Stimulated activated CD8-positive, alpha-beta memory T cell treated with anti-CD3 and anti-CD28 coated beads, Interleukin-15, amount 100 ng/mL, for 48 hours (primary cell): ENCODE results near the gene ARFGEF3.
"Not testable (repeated sequence)": the region's sequence is repeated elsewhere in the genome, so short reads cannot be mapped to it uniquely, and the experiment has no call there.

Experiments
- DNase-seq, 2 donors: peaks; one replicate each; pipeline ENCODE4 v3.0.0-alpha.2; 2020; ENCODE audit warnings: low read depth in 2 of 2

ARFGEF3 gene

DNA sequence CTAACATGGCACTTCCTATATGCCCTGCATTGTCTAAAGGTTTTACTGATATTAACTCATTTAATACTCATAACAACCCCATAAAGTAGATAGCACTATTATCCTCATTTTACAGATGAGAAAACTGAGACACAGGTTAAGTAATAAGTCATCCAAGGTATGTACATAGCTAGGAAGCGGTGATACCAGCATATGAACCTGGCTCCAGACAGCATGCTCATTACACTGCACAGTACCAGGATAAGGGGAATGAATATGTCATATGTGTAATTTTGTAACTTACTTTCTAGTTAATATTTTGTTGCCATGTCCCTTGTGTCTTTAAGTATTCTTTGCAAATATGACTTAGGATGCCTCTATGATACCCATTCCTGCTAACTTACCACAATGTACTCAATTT is 109.7 kb downstream of the ARFGEF3 start:
- DNase-seq, result no peak

DNA sequence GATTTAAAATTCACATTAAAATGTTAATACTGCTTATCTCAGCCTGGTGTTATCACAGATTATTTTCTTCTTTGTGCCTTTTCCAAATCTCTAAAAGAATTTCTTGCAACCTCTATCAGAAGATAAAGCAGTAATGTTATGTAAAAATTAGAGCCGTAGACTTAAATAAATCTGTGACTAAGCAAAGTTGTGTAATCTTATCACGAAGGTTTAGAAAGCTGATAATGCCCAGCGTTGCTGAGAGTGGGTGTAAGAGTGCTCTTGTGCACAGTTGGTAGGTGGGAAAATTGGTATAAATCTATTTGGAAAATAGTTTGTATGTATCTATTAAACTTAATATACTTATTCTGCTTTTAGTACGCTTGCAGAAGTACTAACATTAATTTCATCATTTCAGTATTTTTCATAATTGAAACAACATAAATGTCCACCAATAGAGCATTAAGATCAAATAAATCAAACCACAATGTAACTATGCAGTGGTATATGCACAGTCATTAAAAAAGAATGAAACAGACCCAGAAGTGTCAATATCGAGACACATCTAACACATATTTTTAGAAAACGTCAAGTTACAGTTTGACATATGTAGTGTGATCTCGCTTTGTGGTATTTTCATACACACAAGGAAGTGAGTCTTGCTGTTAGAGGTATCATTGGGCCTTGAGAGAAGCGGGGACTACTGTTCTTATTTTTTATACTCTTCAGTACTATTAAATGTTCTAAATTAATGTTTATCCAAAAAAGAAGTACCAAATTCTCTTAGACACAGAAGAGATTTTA is 111.0 kb downstream of the ARFGEF3 start:
- no peak for DNase-seq

DNA sequence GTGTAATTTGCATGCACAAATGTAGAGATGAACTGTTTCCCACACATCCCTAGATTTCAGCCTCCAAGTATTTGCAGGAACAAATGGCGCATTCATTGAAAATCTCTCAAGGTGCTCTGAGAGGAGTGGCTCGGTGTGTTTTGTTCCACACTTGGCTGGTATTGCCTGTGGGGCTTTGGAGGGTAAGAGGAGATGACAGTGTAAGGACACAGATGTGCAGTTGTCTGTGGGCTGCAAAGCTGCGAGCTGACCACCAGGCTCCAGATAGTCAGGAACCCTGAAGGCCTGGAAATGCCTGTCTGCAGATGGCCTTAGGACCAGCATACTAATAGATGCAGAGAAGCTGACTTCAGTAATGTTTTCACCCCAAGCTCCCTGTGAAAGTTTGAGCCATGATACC is 114.2 kb downstream of the ARFGEF3 start:
- DNase-seq, result no peak

DNA sequence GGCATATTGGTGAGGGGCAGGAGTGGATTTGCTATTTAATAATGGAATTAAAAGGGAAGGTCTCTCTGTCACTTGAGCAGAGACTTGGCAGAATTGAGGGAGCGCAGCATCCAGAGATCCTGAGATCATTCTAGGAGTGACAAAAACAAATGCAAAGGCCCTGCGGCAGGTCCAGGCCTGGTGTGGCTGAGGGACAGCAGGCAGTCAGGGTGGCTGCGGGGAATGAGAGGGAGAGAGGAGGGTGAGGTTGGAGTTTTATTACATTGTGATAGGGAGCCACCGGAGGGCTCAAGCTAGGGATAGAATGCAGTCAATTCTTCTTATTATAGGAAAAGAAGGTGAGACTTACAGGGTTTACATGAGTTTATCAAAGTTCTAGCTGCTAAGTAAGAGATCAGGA is 116.1 kb downstream of the ARFGEF3 start:
- DNase-seq, result no peak

DNA sequence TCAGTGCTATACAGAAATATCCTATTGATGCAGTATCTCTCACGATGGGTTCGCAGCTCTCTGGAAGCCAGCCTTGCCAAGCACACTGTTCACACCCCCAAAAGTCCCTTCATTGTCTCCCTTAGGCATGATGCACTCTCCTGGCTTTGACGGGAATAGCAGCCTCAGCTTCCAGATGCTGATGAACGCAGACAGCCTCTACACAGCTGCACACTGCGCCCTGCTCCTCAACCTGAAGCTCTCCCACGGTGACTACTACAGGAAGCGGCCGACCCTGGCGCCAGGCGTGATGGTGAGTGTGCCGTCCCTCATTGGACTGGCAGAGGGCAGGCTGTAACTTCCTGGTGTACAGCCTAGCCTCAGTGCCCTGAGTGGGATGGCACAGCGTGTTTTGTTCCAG is 116.6 kb downstream of the ARFGEF3 start:
- no peak for DNase-seq

DNA sequence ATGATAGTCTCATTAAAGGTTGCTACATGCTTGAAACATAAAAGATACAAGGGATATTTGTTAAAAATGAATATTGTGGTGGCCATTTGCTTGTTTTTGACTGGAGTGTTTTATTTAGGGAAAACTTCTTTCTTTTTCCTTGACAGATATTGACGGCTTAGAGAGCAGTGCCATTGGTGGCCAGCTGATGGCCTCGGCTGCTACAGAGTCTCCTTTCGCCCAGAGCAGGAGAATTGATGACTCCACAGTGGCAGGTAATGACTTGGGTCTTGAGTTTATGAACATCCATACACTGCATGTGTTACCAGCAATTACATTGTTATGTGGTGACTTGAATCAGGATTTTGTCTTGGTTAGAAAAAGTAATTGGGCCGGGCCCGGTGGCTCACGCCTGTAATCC is 124.1 kb downstream of the ARFGEF3 start:
- DNase-seq, result no peak

DNA sequence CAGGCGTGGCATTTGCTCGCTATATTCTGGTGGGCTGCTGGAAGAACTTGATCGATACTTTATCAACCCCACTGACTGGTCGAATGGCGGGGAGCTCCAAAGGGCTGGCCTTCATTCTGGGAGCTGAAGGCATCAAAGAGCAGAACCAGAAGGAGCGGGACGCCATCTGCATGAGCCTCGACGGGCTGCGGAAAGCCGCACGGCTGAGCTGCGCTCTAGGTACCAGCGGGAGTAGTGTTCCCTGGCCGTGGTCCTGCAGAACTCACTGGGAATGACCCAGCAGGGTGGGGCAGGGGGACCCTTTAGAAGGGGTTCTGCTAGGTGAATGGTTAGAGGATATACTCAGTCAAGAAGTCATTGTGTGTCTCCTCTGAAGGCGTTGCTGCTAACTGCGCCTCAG is 125.0 kb downstream of the ARFGEF3 start:
- DNase-seq, result no peak

DNA sequence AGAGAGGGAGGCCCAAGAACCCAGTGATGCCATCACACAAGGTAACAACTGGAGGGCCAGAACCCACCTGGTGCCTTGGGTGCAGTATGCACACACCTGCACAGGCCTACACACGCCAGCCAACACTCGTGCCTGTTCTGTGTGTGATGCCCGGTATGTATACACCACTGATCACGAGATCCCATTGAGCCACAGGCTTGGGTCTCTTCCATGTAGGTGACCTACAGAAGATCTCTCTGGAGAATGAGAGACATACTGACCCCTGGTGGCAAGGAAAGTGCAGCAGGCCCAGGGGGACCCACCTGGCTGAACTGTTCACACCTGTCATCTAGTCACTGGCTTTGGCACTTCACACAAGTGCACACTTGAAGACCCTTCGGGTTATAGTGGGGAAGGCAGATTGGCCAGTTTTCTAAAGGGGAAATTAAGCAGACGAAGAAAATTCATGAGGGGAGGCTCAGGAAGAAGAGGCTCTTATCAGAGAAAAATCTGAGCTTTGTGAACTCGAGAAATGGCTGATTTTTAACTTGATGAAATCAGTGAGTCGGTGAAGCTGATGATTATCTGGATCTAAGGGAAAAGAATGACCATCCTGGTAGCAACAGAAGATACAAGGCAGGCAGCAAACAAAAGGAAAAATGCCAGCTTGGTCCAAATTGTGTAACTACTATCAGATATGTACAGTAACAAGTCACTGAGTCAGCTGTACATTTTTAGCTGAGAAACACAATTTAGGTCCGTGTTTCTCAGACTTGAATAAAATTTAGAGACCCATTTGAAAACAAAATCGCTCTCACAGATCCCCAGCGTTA is 125.6 kb downstream of the ARFGEF3 start:
- no peak for DNase-seq

DNA sequence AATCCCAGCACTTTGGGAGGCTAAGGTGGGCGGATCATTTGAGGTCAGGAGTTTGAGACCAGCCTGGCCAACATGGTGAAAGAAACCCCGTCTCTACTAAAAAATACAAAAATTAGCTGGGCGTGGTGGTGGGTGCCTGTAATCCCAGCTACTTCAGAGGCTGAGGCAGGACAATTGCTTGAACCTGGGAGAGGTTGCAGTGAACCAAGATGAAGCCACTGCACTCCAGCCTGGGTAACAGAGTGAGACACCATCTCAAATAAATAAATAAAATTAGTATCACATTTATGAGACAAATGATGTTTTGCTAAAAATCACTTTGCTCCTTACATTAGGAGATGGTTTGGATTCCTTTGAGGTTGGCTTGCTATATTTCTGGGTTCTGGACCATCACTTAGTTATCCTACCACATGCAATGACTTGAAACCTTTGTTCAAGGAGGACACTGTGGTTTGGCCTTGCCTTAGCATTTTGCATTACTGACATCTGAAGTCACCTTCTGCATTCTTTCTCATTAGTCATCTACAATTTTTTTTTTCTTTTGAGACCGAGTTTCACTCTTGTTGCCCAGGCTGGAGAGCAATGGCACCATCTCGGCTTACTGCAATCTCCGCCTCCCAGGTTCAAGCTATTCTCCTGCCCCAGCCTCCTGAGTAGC is 126.8 kb downstream of the ARFGEF3 start:
- DNase-seq, result not testable (repeated sequence)

DNA sequence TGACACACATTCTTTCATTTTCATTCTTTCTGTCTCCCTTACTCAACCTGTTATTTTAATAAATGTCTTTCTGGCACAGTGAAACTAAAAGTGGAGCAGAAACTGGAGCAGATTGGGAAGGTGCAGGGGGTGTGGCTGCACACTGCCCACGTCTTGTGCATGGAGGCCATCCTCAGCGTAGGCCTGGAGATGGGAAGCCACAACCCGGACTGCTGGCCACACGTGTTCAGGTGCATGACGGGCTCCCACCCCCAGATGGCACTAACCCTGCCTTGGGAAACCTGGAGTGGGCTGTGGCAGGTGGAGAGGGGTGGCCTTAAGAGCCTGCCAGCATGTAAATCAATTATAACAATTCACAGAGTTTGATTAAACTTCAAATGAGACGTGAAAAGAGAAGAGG is 128.0 kb downstream of the ARFGEF3 start:
- no peak for DNase-seq

DNA sequence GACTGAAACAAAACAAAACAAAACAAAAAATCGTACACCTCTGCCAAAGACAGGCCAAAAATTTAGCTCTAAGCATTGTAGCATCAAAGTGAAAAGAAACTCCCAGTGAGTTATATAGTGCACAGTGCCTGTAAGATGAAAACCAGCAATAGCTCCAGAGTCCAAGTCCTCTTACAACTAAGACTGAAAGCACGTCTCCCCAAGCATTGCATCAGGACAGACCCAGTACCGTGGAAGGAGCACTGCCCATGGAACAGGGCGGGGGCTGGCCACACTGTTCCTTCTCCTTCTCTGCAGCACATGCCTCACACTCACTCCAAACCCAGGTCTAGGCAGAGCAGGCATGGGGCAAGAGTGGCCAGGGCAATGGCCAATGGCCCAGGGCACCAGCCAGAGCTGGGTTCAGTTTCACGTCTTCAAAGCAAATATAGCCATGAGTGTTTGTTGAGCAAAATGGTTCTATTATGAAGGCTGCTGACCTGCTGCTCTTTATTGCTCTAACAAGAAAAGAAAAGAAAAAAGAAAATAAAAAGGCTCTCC is 128.8 kb downstream of the ARFGEF3 start:
- DNase-seq, result no peak

DNA sequence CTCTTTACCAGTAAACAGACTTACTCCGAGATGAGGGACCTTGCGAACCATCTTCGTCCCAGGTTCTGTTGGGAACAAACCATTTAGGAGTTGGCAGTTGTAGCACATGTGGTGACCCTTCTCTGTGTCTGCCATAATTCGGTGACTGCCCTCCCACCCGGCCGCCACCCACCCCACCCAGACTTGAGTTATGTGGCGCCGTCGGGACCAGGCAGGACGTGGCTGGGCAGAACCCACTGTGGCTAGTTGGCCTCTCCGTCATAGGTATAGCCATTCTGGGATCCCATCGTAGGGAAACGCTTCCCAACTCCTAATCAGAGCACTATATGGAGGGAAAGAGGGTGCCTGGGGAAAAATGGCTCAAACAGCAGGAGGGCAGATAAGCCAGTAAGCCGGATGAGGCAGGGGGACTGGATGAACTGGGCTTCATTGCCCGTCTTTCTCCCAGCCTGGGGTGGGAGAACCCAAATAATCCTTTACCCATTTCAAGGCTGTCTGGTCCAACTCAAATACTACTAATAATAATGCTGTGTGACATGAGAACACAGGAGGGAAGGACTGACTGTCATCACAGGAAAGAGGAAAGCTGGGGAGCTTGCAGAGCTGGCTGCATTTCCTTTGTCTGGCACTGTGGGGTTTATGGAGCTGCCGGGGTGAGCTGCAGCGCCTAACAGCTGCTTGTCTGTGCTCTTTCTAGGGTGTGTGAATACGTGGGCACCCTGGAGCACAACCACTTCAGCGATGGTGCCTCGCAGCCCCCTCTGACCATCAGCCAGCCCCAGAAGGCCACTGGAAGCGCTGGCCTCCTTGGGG is 129.5 kb downstream of the ARFGEF3 start:
- DNase-seq, result no peak

DNA sequence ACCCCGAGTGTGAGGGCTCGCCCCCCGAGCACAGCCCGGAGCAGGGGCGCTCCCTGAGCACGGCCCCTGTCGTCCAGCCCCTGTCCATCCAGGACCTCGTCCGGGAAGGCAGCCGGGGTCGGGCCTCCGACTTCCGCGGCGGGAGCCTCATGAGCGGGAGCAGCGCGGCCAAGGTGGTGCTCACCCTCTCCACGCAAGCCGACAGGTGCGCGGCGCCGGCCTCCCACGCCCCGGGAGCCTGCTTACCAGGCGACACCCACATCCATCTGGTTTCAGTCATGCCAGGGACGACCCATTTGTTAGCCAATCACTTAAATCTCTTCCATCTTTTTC is 130.1 kb downstream of the ARFGEF3 start:
- no peak for DNase-seq

DNA sequence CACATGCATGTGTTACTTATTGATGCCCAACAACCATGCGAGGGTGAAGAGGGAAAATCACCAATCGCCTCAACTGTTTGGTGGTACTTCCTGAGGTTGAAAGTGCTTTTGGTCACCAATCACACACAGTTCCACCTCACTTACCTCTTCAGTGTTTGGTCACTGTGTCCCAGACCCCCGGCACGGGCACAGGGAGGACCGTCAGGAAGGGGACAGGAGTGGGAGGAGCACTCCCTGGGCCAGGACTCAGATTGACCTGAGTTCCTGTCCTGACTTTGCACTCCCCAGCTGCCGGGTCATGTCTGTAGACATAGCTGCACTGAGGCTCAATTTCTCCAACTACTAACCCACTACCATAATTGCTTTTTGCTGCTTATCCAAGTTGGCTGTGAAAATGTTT is 130.7 kb downstream of the ARFGEF3 start:
- no peak for DNase-seq

DNA sequence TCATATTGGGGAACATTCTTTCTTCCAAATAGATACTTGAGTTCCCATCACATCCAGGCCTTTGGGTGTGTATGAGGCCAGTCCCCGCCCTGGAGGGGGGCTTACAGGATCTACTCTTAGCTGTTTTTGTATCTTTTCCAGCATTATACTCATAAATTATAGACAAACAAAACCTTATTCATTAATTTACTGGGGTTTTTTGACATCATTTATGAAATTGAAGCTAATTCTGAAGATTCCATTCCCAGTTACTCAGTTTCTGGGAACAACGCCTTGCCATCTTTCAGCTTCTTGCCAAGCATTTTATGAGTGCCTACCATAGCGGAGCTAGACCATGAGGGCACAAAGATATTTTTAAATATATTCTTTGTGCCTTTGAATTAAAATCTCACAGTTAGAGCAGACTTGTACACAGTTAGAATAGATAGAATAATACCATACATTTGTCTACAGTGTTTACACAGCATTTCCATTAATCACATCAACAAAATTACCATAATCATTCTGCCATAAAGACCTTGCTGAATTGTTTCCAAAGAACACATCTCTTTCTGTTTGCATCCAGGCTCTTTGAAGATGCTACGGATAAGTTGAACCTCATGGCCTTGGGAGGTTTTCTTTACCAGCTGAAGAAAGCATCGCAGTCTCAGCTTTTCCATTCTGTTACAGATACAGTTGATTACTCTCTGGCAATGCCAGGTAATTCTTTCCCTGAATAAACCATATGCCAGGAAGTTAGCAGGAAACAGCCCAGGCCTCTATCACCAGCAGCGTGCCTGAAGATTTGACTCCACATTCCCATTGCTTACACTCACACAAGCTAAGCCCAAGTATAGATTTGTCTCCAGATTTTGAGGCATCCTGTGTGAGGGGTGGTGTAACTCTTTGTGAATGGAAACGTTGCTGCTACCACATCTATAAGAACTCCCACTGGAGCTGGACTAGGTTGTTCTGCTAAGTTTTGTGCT is 132.0 kb downstream of the ARFGEF3 start:
- no peak for DNase-seq

DNA sequence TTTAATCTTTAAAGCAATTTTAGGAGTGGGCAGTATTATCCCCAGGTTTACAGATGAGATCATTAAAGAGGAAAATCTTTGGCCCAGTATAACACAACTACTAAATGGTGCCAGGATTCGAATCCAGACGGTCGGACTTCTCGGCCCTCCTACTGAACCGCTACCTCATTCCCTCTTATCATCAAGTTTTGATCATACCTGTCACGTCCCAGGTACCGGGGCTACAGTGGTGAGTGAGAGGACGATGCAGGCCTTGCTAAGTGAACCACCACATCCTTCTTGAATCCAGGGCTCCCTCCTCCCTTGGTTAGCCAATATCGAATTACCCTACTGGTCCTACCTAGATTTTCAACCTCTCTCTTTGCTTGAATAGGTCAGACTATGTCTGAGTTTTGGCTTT is 134.6 kb downstream of the ARFGEF3 start:
- DNase-seq, result no peak

DNA sequence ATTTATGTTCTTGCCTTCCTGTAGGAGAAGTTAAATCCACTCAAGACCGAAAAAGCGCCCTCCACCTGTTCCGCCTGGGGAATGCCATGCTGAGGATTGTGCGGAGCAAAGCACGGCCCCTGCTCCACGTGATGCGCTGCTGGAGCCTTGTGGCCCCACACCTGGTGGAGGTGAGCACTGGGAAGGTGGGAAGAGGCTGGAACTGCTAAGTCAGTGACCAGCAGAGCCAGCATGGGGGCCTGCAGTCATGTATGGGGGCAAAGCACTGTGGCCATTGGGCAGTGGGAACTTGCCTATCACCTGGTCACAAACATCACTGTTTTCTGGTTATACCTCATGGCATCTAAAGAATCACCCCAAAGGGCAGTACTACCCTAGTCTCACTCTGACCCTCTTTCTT is 135.0 kb downstream of the ARFGEF3 start:
- DNase-seq, result no peak

DNA sequence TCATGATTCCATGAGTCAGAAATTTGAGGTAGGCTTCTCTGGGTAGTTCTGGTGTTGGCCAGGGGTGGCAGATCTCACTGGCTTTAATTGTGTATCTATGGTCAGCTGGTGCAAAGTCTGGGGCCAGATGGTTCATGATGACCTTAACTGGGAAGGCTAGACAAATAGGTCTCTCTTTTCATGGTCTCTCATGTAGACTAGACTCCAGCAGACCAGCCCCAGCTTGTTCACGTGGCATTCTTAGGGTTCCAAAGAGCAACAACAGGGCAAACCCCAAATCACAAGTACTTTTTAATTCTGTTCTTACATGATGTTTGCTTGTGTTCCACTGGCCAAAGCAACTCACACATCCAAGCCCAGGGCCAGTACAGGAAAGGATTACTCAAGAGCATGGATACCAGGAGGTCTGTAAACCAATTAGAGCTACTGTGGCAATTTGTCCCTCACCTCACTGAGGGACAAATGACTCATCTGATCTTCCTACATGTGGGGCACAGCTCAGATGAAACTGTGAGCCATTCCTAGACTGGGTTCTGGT is 136.1 kb downstream of the ARFGEF3 start:
- no peak for DNase-seq

DNA sequence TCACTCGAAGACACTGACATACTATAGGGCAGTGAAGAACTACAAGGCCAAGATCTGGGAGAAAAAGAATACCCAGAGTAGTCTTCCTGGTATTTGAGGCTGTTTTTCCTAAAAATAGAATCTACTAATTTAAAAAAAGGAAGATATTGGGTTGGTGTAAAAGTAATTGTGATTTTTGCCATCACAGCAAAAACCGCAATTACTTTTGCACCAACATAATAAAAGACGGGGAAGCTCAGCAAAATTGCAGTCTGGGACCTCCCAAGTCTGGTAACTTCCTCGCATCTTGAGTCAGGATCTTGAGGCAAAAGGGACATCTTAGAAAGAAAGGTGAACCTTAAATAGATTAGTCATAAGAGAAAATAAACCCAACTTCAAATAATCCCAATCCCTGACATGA is 138.7 kb downstream of the ARFGEF3 start:
- DNase-seq, result no peak

DNA sequence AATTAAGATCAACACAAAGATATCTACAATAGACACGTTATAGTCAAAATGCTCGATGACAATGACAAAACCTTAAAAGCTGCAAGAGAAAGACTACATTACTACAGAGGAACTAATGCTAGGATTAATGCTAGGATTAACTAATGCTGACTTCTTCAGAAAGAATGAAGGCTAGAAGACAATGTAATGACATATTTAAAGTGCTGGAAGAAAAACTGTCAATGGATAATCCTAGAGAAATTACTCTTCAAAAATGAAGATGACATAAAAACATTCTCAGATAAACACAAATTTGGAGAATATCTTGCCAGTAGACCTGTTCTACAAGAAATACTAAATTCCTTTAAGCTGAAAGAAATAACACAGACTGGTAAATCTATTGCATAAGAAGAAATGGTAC is 140.8 kb downstream of the ARFGEF3 start:
- no peak for DNase-seq
